ENCODE measurements around the gene PSKH1. TPM values are rescaled to one million over a fixed set of nuclear protein-coding genes. Genes with fewer than 3 reads are reported as not detected.
"Not testable (repeated sequence)": the region's sequence is repeated elsewhere in the genome, so short reads cannot be mapped to it uniquely, and the experiment has no call there.

The PSKH1 gene
- total RNA-seq, 1 experiment from 2014 or later: 21.7 TPM

- Mint-ChIP-seq H3K4me3 (ENCODE audit: unreplicated experiment) (peak within 1 kb of the TSS; percentile 82), H3K27me3 (ENCODE audit: insufficient read depth, unreplicated experiment) (no peaks in the 10 kb centered on the region), H3K36me3 (ENCODE audit: insufficient read depth, unreplicated experiment) (peaks cover 18% of the 10 kb centered on the region), H3K4me1 (ENCODE audit: insufficient read depth, unreplicated experiment) (peaks cover 26% of the 10 kb centered on the region), H3K9me3 (ENCODE audit: unreplicated experiment) (no peaks in the 10 kb centered on the region), H3K27ac (ENCODE audit: low read depth, unreplicated experiment) (peak within 1 kb of the TSS; percentile 77)
- BruUV-seq (replicated peaks): no TSS peak
- intact Hi-C loops (cut with micrococcal nuclease): loop anchor here (5.0 kb wide), 1 partner anchor 269 kb away; the partner anchor contains the start of gene ESRP2
- CTCF ChIA-PET: interaction anchor here (0.5 to 0.6 kb wide), 5 partner anchors 18 to 309 kb away, joined by 3 to 4 read pairs (median 3); no protein-coding TSS in a partner anchor
- POLR2A ChIA-PET: interaction anchor here (0.6 to 5.0 kb wide), 7 partner anchors 33 to 1459 kb away, joined by 3 to 40 read pairs (median 4); partner anchors contain the start of genes DDX28, DUS2 and PSKH1
- DNase-seq (ENCODE audit: unreplicated experiment): peak; percentile 72
- TF ChIP-seq, protein P1, sequence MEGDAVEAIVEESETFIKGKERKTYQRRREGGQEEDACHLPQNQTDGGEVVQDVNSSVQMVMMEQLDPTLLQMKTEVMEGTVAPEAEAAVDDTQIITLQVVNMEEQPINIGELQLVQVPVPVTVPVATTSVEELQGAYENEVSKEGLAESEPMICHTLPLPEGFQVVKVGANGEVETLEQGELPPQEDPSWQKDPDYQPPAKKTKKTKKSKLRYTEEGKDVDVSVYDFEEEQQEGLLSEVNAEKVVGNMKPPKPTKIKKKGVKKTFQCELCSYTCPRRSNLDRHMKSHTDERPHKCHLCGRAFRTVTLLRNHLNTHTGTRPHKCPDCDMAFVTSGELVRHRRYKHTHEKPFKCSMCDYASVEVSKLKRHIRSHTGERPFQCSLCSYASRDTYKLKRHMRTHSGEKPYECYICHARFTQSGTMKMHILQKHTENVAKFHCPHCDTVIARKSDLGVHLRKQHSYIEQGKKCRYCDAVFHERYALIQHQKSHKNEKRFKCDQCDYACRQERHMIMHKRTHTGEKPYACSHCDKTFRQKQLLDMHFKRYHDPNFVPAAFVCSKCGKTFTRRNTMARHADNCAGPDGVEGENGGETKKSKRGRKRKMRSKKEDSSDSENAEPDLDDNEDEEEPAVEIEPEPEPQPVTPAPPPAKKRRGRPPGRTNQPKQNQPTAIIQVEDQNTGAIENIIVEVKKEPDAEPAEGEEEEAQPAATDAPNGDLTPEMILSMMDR (IDR thresholded peaks at IDR 0.05; ENCODE audit: unreplicated experiment): no peak
Measured at GRCh38 chr16:67968400-67969253, 75.6 kb downstream of the PSKH1 start, which contains the start of gene SLC12A4. SLC12A4 (minus strand) TSS chr16:67968637; CDS start chr16:67968553, 84 bp downstream.

DNA sequence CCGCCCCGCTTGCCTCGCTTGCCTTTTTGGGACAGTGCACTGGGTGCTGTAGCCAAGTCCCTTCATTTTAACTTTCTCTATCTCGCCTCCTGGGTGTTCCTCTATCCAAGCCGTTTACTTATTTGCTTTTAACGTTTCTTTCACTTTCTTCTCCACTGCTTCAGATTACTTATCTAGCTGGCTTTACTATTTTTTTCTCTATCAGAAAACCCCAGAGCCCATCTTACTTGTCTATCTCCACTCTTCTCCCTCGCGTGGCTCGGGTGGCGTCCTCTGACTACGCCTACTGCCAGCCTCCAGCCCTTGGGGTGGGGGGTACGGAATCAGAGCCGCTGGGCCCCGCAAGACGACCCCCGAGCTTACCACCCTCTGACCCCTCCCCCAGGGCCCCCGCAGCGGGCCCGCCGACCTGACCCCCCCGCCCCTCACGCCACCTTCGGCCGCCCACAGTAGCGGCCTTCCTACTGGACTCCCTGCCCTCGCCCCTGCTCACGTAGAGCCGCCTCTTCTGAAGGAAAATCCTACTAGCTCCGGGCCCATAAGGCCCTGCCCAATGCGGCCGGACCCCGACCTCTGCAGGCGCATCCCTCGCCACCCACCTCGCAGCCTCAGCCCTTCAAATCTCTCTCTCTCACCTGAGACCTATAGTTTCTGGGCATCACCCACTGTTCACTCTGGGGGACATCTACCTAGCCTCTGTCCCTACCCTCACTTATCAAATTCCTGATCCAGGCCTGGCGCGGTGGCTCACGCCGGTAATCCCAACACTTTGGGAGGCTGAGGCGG is 76.4 kb downstream of the PSKH1 start:
- intact Hi-C loops (cut with micrococcal nuclease): loop anchor here (5.0 kb wide), 1 partner anchor 268 kb away; the partner anchor contains the start of gene ESRP2
- no peak overlapping the region for H3K27ac Mint-ChIP-seq (ENCODE audit: low read depth, unreplicated experiment)
- no peak for DNase-seq (ENCODE audit: unreplicated experiment)
- TF ChIP-seq, protein P1 (IDR thresholded peaks at IDR 0.05; ENCODE audit: unreplicated experiment): no peak
- peaks cover 26% of the 10 kb centered on the region for H3K4me1 Mint-ChIP-seq (ENCODE audit: insufficient read depth, unreplicated experiment)
- no peaks in the 10 kb centered on the region for H3K27me3 Mint-ChIP-seq (ENCODE audit: insufficient read depth, unreplicated experiment)
- POLR2A ChIA-PET: interaction anchor here (0.6 to 5.0 kb wide), 6 partner anchors 8 to 803 kb away, joined by 3 to 40 read pairs (median 4); partner anchors contain the start of genes DDX28 and DUS2
- BruUV-seq (replicated peaks): no TSS peak
- peaks cover 13% of the 10 kb centered on the region for H3K36me3 Mint-ChIP-seq (ENCODE audit: insufficient read depth, unreplicated experiment)
- peak overlapping the region; percentile 82 for H3K4me3 Mint-ChIP-seq (ENCODE audit: unreplicated experiment)
- CTCF ChIA-PET: interaction anchor here (0.6 to 0.9 kb wide), 5 partner anchors 13 to 308 kb away, joined by 3 to 6 read pairs (median 4); no protein-coding TSS in a partner anchor
- no peaks in the 10 kb centered on the region for H3K9me3 Mint-ChIP-seq (ENCODE audit: unreplicated experiment)

- Mint-ChIP-seq H3K9me3 (ENCODE audit: unreplicated experiment) (no peaks in the 10 kb centered on the region), H3K27me3 (ENCODE audit: insufficient read depth, unreplicated experiment) (no peaks in the 10 kb centered on the region), H3K27ac (ENCODE audit: low read depth, unreplicated experiment) (no peak overlapping the region), H3K4me3 (ENCODE audit: unreplicated experiment) (no peak overlapping the region), H3K36me3 (ENCODE audit: insufficient read depth, unreplicated experiment) (no peaks in the 10 kb centered on the region), H3K4me1 (ENCODE audit: insufficient read depth, unreplicated experiment) (peaks cover 10% of the 10 kb centered on the region)
- intact Hi-C loops (cut with micrococcal nuclease): no loop called here
- TF ChIP-seq, protein P1 (IDR thresholded peaks at IDR 0.05; ENCODE audit: unreplicated experiment): no peak
- no TSS peak for BruUV-seq (replicated peaks)
- ChIA-PET POLR2A (interaction anchor here (0.7 to 1.6 kb wide), 3 partner anchors 10 to 172 kb away, joined by 3 to 5 read pairs (median 4); partner anchors contain the start of gene PSMB10), CTCF (interaction anchor here (0.6 to 1.4 kb wide), 2 partner anchors 23 to 102 kb away, joined by 3 to 4 read pairs; no protein-coding TSS in a partner anchor)
- no peak for DNase-seq (ENCODE audit: unreplicated experiment)
Measured at GRCh38 chr16:67971111-67971510, 78.1 kb downstream of the PSKH1 start.

DNA sequence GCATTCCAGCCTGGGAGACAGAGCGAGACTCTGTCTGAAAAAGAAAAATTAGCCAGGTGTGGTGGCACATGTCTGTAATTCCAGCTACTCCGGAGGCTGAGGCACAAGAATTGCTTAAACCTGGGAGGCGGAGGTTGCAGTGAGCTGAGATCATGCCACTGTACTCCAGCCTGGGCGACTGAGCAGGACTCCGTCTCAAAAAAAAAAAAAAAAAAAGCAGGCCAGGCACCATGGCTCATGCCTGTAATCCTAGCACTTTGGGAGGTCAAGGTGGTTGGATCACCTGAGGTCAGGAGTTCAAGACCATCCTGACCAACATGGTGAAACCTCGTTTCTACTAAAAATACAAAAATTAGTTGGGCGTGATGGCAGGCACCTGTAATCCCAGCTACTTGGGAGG is 79.2 kb downstream of the PSKH1 start:
- H3K4me1 Mint-ChIP-seq (ENCODE audit: insufficient read depth, unreplicated experiment); DNase-seq (ENCODE audit: unreplicated experiment); BruUV-seq (replicated peaks); H3K27ac Mint-ChIP-seq (ENCODE audit: low read depth, unreplicated experiment); H3K4me3 Mint-ChIP-seq (ENCODE audit: unreplicated experiment); H3K36me3 Mint-ChIP-seq (ENCODE audit: insufficient read depth, unreplicated experiment); H3K27me3 Mint-ChIP-seq (ENCODE audit: insufficient read depth, unreplicated experiment); intact Hi-C loops (cut with micrococcal nuclease); H3K9me3 Mint-ChIP-seq (ENCODE audit: unreplicated experiment): not testable (repeated sequence)
- ChIA-PET POLR2A (interaction anchor here (0.7 kb wide), 1 partner anchor 13 kb away, joined by 3 read pairs; no protein-coding TSS in a partner anchor), CTCF (interaction anchor here (0.6 kb wide), 1 partner anchor 100 kb away, joined by 3 read pairs; no protein-coding TSS in a partner anchor)
